HCEC 1CT (cell line): ENCODE results near the gene PRCD.

Experiments
- DNase-seq: peaks from one replicate; pipeline ENCODE4 v3.0.0-alpha.2; 2017

PRCD gene

DNA sequence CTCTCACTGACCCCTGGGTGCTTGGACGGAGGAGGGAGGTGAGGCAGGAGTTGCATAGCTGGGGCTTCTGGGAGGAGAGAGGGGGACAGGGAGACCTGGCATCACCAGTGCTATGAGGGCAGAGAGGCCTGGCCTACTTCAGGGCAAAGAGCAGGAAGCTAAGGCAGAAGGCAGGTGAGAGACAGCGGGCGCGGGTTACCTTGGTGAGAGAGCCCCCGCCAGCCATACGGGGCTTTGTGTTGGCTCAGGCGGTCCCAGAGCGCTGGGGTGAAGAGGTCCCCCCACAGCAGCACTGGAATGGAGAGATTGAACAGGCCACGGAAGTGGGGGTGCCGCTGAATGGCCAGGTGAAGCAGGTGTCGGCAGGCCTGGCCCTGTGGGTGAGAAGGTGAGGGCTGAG is 34.3 kb downstream of the PRCD start:
- DNase-seq = no peak

DNA sequence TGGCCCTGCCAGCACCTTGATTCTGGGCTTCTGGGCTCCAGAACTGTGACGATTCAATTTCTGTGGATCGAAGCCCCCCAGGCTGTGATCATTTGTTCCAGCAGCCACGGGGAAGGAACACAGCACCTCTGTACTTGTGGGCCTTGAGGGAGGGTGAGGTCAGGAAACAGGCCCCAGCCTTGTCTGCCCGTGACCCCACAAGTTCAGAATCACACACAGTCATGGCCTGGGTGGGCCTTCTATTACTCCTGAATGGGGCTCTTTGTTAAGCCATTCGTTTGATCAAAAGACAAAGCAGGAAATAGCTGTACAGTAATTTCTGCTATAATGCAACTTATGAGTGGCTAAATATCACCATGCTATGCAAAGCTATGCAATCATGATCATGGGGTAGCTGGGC is 35.7 kb downstream of the PRCD start:
- no peak for DNase-seq

DNA sequence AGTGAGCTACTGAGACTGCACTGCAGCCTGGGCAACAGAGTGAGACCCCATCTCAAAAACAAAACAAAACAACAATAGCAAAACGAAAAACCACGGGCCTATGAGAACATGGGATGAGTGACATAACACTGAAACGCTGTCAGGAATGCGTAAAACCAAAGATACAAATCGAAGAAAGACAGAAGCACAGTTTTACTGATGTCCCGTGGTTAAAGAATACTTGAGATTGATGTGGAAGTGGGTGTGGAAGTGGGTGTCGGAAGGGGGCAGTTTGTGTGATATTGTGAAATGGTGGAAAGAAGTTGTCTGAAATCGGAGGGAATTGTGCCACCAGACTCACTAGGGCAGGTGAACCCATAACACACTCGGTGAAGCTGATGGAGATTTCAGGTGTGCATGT is 36.3 kb downstream of the PRCD start:
- DNase-seq = no peak

DNA sequence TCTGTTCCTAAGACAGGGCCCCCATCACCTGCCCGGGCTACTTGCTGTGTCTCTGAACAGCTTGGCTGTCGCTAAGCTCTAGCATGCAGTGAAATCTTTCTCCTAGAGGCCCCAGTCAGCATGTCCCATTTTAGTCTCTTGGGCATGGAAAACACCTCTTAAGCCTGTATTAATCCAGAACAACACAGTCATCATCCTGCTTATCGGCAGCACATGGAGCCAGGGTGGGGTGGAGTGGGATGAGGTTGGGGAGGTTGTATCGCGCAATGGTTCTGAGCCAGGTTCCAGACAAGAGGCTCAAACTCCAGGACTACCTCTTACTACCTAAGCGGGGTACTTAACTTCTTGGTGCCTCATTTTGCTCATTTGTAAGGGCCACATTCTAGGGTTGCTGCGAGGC is 38.0 kb downstream of the PRCD start:
- no peak for DNase-seq

DNA sequence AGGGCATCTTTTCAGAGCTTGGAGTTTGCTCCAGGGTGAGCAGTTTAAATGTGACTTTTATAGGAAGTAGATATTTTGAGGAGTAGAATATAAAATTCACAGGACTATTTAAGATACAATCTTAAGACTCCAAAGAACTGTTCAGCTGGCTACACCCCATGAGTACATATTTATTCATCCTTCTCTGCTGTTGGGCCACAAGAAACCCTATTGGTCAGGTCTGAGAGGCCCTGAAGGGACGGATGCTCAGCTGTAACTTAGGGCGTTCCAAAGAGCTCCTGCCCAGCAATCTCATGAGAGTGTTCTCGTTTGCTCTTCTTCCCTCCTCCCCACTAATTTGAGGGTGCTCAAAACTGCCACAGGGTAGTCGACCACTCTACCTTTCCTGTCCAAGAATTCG is 38.5 kb downstream of the PRCD start:
- DNase-seq = peak; percentile 38

DNA sequence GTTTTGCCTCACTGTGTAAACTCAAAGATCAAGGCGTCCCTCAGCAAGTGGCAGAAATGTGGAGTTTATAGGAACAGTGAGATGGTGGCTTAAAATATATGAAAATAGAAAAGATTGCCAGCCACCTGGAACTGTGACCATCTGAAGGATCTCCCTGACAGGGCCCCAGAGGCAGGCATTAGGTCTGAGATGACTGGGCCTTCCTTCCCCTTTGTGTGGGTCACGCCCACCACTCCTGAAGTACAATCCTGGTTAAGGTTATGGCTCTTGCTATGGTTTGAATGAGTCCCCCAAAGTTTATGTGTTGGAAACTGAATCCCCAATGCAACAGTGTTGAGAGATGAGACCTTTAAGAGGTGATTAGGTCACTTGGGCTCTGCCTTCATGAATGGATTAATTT is 39.4 kb downstream of the PRCD start:
- DNase-seq = no peak

DNA sequence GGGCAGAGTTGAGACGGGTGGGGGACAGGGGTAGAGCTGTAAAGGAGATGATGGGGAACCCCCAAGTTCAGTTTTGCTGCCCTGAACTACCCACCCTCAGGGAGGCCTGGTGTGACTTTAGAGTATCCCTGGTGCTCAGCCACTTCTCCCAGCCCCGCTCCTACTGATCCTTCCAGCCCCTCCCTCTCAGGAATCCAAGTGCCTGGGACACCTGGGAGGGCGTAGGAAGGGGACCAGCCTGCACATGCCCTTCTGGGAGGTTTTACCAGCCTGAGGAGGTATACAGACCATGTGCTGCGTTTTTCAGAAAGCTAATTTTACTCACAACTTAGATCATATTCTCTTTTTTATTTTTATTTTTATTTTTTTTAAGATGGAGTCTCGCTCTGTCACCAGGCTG is 41.7 kb downstream of the PRCD start:
- no peak for DNase-seq

DNA sequence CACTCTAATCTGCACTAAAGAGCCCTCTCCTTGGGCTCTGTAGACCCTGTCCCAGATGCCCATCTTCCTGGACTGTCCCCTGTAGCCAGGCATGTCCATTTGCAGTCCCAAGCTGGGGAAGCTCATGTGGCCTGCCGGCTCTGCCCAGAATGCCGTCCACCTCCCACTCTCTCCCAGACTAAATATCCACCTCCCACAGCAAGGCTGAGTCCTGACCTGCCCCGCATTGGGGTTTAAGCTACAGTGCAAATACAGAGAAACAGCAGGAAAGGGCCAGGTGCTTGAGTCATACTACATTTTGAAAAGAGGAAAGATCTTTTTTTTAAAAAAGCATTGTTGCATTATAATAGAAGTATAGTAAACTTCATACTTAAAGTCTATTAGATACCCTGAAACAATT is 42.8 kb downstream of the PRCD start:
- no peak for DNase-seq

DNA sequence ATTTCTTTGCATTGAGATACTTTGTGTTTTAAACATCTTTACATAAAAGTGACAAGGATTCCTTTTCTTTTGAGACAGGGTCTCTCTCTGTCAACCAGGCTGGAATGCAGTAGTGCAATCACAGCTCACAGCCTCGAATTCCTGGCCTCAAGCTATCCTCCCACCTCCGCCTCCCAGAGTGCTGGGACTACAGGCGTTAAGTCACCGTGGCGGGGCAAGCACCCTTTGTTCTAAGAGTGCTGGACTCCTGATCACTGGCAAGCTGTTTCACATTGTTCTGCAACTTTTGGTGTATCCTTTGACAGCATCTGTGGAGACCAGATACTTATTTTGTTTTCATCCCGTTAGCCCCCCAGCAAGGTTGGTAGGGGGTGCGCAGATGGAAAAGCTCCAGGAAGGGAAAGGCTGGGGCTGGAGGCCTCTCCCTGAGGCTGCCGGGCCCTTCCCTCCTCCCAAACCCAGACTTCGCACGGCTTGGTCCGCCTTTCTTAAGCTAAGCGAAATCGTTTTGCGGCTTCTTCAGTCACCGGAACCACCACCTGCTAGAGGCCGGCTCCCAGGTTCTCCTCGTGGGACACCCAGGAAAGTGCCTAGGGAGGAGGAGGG is 44.7 kb downstream of the PRCD start:
- no peak for DNase-seq

DNA sequence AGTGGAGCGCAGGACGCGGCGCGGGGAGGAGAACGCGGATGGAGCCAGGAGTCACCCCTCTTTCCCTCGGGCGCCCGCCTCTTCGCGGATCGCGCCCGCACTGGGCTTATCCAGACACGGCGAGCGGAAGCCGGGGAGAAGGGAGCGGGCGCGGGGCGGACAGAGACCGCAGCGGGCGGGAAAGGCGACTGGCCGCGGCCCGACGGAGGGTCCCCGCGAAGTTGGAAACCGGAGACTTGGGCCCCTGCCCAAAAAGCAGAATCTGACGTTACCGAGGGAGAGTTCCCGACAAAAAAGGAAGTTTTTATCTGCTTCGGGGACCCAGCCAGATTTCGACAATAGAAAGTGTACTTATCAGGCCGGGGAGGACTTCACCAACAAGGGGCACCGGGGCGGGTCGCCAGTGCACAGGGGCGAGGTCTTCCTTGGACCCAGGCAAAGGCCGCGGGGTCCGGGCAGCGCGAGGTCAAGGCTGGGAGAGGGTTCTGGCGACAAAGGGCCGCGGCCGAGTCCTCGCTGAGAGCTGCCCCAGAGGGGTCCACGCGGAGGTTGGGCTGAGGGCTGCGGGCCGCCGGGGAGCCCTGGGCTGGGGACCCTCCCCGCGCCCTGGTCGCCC is 45.3 kb downstream of the PRCD start:
- peak; percentile 16 for DNase-seq

DNA sequence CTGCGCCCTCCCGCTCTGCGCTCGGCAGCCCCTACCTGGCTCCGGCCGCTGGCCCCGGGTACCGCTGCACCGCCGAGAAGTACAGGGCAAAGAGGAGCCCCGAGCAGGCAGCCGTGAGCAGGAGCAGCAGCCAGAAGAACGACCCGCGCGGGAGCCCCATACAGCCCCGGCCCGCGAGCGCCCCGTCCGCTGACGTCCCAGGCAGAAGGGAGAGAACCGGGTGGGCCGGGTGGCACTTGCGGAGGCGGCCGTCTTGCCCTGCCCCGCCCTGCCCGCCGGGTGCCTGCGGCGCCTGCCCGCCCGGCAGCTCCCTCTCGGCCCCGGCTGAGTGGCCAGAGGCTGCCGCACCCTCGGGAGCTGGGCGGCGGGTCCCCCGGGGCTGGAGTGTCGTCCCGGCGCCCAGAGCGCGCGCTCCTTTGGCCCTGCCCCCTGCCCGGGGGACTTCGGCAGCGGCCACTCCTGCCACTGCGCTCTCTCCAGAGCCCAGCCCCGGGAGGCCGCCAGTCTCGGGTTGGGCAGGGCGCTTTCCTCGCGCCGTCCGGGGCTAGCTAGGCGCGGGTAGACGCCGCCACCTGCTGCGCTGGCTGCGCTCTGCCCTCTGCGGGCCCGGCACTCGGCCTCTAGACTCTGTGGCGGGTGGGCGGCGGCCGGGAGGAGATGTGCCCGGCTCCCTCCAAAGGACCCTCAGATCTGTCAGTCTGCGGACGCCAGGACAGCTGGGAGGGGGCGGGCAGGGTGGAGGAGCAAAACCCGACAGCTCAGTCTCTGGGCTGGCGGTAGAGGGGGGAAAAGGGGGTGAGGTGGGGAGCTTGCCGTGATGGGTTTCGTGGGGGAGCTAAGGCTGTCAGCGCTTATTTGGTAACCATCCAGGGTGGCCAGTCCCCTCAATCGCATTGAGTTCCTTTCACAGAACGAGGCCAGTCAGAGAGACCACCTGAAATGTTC is 46.1 kb downstream of the PRCD start, which contains the start of gene ST6GALNAC2:
Gene ST6GALNAC2 (minus strand): TSS at position 212 of the 945 bp plus-strand sequence. CDS start 52 bp downstream, at position 160.
- peak; percentile 23 for DNase-seq

DNA sequence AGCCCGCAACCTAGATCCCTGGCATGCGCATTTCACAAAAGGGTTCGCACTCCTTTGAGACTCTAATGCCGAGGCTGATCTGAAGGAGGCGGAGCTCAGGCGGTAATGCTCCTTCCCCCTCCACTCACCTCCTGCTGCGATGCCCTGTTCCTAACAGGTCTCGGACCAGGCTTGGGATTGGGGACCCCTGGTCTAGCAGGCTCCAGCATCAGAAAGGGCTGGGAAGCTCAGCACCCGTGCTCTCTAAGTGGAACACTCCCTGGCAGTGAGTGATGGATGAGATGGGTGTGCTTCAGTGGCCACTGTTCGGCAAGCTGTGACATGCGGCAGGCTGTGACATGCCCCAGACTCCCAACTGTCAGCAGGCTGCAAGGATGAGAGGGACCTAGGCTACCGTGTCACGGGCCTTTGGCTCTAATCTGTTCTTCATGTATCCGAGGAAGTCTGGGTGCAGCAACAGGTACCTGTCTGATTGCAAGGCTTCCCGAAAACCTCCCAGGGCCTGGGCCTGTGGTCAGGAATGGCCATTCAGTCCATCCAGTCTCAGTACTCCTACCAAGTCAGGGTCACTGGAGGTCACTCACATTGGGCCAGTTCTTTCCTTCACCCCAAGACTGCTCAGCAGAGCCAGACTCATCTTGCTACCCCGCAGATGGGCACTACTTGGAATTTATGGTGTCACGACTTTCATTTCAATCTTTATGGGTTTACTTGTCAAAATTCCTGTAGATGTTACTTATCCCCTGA is 47.1 kb downstream of the PRCD start:
- no peak for DNase-seq

DNA sequence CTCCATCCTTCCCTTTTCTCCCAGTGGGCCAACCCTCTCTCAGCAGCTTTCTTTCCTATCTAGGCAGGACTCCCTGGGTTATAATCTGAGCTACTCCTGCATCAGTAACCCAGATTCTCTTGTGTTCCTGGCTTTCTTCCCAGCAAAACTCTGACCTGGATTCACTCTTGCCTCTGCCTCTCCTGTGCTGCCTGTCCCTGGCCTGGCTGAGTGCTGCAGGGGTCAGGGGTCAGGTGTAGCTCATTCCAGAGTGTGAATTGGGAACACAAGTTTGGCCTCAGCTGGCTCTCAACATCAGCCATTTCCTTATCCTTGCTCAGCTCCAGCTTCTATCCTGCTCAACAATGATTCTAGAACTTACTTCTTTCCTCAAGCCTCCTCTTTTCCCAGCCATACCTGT is 48.3 kb downstream of the PRCD start:
- DNase-seq = no peak

DNA sequence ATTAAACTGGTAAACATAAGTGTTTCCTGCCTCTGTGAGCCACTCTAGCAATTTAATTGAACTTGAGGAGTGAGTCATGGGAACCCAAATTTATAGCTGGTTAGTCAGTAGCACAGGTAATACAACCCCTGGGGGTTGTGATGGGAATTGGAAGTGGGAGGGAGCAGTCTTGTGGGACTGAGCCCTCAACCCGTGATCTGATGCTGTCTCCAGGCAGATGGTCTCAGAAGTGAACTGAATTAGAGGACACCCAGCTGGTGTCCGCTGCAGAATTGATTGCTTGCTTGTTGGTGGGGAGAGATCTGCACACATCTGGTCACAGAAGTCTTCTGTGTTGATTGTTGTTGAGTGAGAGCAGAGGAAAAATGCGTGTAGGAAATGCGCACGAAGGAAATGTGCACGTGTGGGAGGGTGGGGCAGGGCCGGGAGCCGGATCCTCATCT is 53.6 kb downstream of the PRCD start:
- DNase-seq = no peak

DNA sequence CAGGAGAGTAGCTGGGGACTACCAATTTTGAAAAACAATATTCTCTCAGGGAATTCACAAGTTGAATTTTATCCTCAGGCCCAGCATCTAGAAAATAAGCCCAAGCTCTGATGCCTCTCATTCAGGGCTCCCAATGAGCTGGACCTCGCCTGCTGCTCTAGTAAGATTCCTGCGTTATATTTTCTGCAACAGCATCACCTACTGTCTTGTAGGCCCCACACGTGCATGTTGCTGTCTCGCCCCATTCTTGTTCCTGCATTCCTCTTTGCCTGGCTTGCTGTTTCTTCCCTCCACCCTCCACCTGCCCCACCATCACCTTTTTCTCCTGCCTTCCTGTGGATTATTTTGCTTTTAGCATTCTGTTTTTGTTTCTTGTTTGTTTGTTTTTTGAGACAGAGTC is 54.1 kb downstream of the PRCD start:
- DNase-seq = no peak

DNA sequence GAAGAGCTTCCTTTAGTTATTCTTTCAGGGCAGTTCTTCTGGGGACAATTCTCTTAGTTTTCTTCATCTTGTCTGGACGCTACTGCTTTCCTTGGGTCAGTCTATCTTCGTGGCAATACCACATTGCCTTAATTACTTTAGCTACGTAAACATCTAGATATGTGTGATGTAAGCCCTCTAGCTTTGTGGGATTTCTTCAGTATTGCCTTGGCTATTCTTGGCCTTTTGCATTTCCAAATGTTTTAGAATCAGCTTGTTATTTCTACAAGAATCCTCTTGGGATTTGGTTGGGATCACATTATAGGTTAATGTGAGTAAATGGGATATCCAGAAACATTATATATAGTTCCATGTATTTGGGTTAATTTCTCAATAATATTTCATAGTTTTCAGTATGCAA is 54.8 kb downstream of the PRCD start:
- no peak for DNase-seq
